Measurements from ENCODE around the gene MPP1.

Gene MPP1

DNA sequence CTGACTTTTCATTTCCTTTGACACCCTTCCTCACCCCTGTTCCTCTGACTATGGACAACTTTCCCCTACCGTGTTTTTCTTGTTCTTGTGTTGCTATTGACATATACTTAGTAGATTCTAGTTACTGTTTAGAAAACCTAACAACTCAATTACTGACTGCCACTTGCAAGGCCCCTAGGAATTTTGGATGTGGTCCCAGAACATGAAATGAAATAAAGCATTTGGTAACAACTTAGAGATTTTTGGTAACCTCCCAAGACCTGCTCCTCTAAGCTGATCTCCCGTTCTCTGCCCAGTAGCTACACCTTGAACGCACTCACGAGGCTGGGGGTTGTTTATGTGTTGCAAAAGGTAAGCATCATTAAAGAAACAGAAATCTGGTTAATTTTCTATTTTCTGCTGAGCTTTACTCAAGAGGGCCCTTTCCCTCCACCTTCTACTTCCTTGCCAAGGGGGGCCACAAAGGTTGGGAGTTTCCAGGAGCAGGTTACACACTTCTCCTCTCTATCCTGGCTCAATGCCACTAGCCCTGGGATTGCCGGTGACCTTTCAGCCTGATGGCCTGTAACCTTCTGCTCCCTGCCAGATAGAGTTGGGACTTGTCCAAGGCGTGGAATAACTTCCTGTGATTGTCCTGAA, 74.9 kb downstream of the MPP1 start:
- no peak for DNase-seq

DNA sequence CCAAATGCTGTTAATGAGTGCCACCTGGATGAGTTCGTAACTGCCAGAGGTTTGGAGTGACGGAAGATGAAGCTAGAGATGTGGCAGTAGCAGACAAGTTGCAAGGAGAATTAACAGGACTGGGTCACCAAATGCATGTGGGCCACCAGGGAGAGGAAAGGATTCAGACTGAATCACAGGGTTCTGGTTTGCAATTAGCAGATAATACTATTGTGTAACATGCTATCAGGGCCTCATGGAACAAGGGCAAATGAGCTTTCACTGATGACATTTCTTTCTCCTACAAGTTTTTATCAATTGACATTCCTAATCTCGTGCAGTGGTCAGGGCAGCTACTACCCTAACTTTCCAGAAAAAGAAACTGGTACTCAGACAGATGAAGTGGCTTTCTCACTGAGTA, 75.8 kb downstream of the MPP1 start:
- no peak for DNase-seq

Measured in RPMI8226 (cell line).